Osteoblast (primary cell): ENCODE data around the gene PIGR. TPM values are rescaled to one million over a fixed set of nuclear protein-coding genes. Genes with fewer than 3 reads are reported as not detected.

Source experiments
- DNase-seq: peaks from one replicate; pipeline ENCODE4 v3.0.0; 2011; ENCODE audit warnings: low spot score, mixed read lengths; ENCODE audit not compliant: insufficient read length; ENCODE audit errors: missing footprints
- H2AFZ ChIP-seq: 2 replicates; pipeline ENCODE4 v1.6.0; 2011; ENCODE audit warnings: mild to moderate bottlenecking, low read length
- H3K27ac ChIP-seq: 2 replicates; pipeline ENCODE4 v1.5.1; 2011; ENCODE audit warnings: mild to moderate bottlenecking, low read depth, low read length, moderate library complexity
- H3K27me3 ChIP-seq: 2 replicates; pipeline ENCODE4 v1.6.0; 2012; ENCODE audit warnings: mild to moderate bottlenecking, control low read depth, inconsistent platforms, low read length, moderate library complexity; ENCODE audit not compliant: insufficient read depth
- H3K36me3 ChIP-seq: 2 replicates; pipeline ENCODE4 v1.5.1; 2011; ENCODE audit warnings: mild to moderate bottlenecking, low read length, control low read depth, moderate library complexity; ENCODE audit not compliant: insufficient read depth
- H3K4me1 ChIP-seq: 2 replicates; pipeline ENCODE4 v1.5.1; 2011; ENCODE audit warnings: mild to moderate bottlenecking, low read length, control low read depth, moderate library complexity; ENCODE audit not compliant: insufficient read depth
- H3K4me2 ChIP-seq: 2 replicates; pipeline ENCODE4 v1.6.0; 2011; ENCODE audit warnings: mild to moderate bottlenecking, low read length; ENCODE audit not compliant: insufficient read depth
- H3K4me3 ChIP-seq: fragments of 200-600 bp; sonication (generic); 3 replicates; pipeline ENCODE4 v1.5.1; 2012; ENCODE audit warnings: mild to moderate bottlenecking, low read length, inconsistent platforms; ENCODE audit not compliant: insufficient read depth
- H3K79me2 ChIP-seq: 2 replicates; pipeline ENCODE4 v1.6.0; 2012; ENCODE audit warnings: mild to moderate bottlenecking, low read length, control low read depth, inconsistent platforms; ENCODE audit not compliant: insufficient read depth
- H3K9me3 ChIP-seq: 2 replicates; pipeline ENCODE4 v1.5.1; 2011; ENCODE audit warnings: low read depth, low read length, control low read depth
- H4K20me1 ChIP-seq: 2 replicates; pipeline ENCODE4 v1.6.0; 2012; ENCODE audit warnings: mild to moderate bottlenecking, low read length, control low read depth; ENCODE audit not compliant: insufficient read depth
- total RNA-seq: library from RNA; depleted of rRNA; stranded (reverse); fragments of >200 nt; gene quantifications from 2 replicates; pipeline ENCODE4 v1.2.3, GENCODE V29; 2012
- TF ChIP-seq, protein P1 (sequence below): IDR thresholded peaks from 2 replicates; pipeline ENCODE4 v1.5.1; 2011; ENCODE audit warnings: mild to moderate bottlenecking, low read depth, low read length, moderate library complexity; ENCODE audit errors: extremely low read depth

The PIGR gene
- total RNA-seq, 1 donor, result not detected

DNA sequence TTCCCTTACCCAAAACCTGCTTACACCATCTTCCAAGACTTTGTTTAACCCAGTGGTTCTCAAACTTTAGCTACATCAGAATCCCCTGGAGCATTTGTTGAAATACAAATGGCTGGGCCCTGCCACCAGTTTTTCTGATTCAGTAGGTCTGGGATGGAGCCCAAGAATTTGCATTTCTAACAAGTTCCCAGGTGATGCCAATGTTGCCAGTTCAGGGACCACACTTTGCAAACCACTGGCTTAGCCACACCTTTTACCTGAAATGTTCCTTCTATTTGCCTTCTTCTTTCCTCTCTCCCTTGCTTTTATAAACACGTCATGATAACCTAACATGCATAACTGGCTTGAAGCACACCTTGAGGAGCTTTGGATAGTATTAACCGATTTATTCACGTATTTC is 40.1 kb upstream of the PIGR start:
- no peak overlapping the region for H2AFZ ChIP-seq
- TF ChIP-seq, protein P1, sequence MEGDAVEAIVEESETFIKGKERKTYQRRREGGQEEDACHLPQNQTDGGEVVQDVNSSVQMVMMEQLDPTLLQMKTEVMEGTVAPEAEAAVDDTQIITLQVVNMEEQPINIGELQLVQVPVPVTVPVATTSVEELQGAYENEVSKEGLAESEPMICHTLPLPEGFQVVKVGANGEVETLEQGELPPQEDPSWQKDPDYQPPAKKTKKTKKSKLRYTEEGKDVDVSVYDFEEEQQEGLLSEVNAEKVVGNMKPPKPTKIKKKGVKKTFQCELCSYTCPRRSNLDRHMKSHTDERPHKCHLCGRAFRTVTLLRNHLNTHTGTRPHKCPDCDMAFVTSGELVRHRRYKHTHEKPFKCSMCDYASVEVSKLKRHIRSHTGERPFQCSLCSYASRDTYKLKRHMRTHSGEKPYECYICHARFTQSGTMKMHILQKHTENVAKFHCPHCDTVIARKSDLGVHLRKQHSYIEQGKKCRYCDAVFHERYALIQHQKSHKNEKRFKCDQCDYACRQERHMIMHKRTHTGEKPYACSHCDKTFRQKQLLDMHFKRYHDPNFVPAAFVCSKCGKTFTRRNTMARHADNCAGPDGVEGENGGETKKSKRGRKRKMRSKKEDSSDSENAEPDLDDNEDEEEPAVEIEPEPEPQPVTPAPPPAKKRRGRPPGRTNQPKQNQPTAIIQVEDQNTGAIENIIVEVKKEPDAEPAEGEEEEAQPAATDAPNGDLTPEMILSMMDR, result no peak
- H3K4me2 ChIP-seq, result no peak overlapping the region
- H3K27ac ChIP-seq, result no peak overlapping the region
- no peaks in the 10 kb centered on the region for H4K20me1 ChIP-seq
- DNase-seq, result no peak
- no peaks in the 10 kb centered on the region for H3K9me3 ChIP-seq
- H3K4me3 ChIP-seq, result no peak overlapping the region
- no peaks in the 10 kb centered on the region for H3K4me1 ChIP-seq
- no peaks in the 10 kb centered on the region for H3K79me2 ChIP-seq
- H3K36me3 ChIP-seq, result no peaks in the 10 kb centered on the region
- H3K27me3 ChIP-seq, result peaks cover 40% of the 10 kb centered on the region

DNA sequence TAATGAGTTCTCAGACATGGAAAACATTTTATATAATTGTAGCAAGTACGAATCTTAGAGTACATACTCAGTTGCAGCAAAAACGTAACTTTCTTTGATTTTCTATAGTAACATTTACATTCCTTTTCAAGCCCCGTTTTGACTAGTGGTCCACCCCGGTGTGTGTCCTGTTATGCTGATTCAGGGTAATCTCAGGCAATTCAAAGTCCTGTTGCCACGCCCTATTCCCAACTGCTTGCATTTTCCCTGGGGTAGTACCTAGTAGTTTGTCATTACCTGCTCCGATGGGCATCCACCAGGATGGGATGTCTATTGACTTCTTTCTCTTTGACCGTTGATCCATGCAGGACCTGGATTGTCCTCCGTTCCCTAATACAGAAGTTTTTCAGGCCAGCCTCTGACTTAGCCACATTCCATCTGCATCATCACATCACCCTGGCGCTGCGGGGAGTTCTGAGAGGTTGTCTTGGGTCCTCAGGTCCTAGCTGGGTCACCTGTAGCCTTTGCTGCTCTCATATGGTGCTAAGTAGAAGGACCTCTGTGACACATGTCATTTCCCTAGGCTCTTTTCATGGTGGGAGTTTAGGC is 39.0 kb upstream of the PIGR start:
- Histone ChIP-seq H3K9me3 (no peaks in the 10 kb centered on the region), H3K36me3 (no peaks in the 10 kb centered on the region), H3K4me2 (no peak overlapping the region), H3K27ac (no peak overlapping the region), H4K20me1 (no peaks in the 10 kb centered on the region), H3K4me3 (no peak overlapping the region), H2AFZ (no peak overlapping the region), H3K4me1 (no peaks in the 10 kb centered on the region), H3K27me3 (peaks cover 39% of the 10 kb centered on the region), H3K79me2 (no peaks in the 10 kb centered on the region)
- DNase-seq, result no peak
- TF ChIP-seq, protein P1, result no peak

DNA sequence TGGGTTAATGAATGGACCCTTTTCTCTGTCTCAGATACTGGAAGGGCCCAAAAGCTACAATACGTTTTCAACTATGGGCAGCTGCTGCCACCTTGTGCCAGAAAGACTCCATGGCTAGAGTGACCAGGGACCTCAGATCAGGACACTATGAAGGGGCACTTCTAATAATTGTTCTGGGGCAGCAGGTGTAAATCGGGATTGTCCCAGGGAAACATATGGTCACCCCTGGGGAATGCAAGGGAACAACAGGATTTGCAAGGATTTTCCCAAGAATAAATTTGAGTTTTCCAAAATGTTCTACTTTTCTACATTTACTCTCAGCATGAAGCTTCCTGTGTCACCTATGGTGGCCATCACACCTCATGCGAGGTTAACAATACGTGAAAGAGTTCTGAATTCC is 36.0 kb upstream of the PIGR start:
- Histone ChIP-seq H3K4me2 (no peak overlapping the region), H3K27me3 (peaks cover 26% of the 10 kb centered on the region), H4K20me1 (no peaks in the 10 kb centered on the region), H3K27ac (no peak overlapping the region), H3K4me1 (no peaks in the 10 kb centered on the region), H2AFZ (no peak overlapping the region), H3K4me3 (no peak overlapping the region), H3K79me2 (no peaks in the 10 kb centered on the region), H3K9me3 (no peaks in the 10 kb centered on the region), H3K36me3 (no peaks in the 10 kb centered on the region)
- no peak for DNase-seq
- TF ChIP-seq, protein P1, result peak; percentile 75

DNA sequence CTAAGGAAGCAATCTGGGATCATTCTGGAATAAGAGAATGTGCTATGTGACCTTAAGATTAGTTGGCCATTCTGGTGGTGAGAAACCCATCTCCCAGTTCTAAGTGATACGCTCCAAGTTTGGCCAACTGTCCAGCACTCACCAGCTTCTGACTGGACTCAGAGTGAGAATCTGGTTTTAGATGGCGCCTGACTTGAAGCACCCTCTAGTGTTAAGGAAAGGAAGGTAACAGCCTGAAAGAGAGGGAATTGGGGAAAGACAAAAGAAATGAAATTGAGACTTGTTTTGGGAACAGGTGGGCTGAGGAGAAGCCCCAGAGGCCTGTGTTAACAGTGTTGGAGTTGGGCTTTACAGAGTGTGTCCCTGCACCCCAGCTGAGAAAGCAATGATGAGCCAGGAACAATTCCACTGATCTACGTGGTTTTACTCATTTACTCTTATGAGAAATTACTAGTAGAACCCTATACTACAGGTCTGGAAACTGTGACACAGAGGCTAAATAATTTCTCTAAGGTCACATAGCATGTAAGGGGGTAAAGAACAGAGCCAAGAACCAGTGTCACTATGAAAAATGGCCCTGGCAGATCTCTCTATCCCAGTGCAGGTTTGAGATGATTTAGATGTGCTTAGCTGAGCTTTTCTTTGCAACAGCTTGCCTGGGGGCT is 33.2 kb upstream of the PIGR start:
- Histone ChIP-seq H2AFZ (no peak overlapping the region), H3K27ac (no peak overlapping the region), H3K36me3 (no peaks in the 10 kb centered on the region), H4K20me1 (no peaks in the 10 kb centered on the region), H3K4me1 (no peaks in the 10 kb centered on the region), H3K9me3 (no peaks in the 10 kb centered on the region), H3K4me3 (no peak overlapping the region), H3K27me3 (peaks cover 22% of the 10 kb centered on the region), H3K79me2 (no peaks in the 10 kb centered on the region), H3K4me2 (no peak overlapping the region)
- no peak for DNase-seq
- TF ChIP-seq, protein P1, result peak; percentile 64
